ENCODE measurements around the gene EZH1. TPM values are rescaled to one million over a fixed set of nuclear protein-coding genes. Genes with fewer than 3 reads are reported as not detected.

The EZH1 gene
- total and polyA plus RNA-seq, 10 of the 15 experiments (the other 5 are each of a cell fraction or from before 2014, with no cell fraction given), result 6.1 to 43.3 (median 16.8) TPM

DNA sequence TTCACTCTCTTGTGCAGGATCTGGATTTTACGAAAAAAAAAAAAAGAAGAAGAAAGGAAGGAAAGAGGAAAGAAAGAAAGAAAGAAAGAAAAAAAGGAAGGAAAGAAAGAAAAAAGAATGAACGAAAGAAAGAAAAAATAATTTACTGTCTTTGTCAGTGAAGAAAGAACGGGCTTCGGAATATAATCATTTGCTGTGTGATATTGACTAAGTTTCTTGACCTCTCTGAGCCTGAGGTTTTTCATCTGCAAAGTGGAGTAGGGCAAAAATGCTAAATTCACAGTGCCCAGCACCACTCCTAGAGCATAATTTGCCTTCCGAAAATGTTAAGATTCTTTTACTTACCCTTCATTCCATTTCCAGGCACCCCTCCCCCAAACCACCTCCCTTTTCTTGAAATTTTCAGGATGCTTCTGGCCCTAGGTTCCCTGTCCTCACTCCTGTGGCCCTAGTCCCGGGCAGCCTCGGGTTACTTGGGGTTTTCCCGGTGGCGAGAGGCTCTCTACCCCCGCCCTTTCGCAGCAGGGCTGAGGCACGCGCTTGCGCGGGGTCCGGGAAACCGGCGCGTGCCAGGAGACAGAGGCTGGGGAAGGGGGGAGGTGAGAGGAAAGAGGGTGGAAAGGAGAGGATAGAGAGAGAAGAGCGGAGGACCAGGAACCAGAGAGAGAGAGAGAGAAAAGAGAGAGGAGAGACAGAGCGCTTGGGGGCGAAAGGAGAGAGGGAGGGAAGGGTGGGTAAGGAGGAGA lies 62.7 kb downstream of the EZH1 start, which contains the start of gene CNTNAP1 (continued):
- TF ChIP-seq, protein P1, sequence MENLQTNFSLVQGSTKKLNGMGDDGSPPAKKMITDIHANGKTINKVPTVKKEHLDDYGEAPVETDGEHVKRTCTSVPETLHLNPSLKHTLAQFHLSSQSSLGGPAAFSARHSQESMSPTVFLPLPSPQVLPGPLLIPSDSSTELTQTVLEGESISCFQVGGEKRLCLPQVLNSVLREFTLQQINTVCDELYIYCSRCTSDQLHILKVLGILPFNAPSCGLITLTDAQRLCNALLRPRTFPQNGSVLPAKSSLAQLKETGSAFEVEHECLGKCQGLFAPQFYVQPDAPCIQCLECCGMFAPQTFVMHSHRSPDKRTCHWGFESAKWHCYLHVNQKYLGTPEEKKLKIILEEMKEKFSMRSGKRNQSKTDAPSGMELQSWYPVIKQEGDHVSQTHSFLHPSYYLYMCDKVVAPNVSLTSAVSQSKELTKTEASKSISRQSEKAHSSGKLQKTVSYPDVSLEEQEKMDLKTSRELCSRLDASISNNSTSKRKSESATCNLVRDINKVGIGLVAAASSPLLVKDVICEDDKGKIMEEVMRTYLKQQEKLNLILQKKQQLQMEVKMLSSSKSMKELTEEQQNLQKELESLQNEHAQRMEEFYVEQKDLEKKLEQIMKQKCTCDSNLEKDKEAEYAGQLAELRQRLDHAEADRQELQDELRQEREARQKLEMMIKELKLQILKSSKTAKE (IDR thresholded peaks at IDR 0.05; ENCODE audit: low read depth, poor library complexity, severe bottlenecking), result peak; percentile 75
- TF ChIP-seq, protein P2, sequence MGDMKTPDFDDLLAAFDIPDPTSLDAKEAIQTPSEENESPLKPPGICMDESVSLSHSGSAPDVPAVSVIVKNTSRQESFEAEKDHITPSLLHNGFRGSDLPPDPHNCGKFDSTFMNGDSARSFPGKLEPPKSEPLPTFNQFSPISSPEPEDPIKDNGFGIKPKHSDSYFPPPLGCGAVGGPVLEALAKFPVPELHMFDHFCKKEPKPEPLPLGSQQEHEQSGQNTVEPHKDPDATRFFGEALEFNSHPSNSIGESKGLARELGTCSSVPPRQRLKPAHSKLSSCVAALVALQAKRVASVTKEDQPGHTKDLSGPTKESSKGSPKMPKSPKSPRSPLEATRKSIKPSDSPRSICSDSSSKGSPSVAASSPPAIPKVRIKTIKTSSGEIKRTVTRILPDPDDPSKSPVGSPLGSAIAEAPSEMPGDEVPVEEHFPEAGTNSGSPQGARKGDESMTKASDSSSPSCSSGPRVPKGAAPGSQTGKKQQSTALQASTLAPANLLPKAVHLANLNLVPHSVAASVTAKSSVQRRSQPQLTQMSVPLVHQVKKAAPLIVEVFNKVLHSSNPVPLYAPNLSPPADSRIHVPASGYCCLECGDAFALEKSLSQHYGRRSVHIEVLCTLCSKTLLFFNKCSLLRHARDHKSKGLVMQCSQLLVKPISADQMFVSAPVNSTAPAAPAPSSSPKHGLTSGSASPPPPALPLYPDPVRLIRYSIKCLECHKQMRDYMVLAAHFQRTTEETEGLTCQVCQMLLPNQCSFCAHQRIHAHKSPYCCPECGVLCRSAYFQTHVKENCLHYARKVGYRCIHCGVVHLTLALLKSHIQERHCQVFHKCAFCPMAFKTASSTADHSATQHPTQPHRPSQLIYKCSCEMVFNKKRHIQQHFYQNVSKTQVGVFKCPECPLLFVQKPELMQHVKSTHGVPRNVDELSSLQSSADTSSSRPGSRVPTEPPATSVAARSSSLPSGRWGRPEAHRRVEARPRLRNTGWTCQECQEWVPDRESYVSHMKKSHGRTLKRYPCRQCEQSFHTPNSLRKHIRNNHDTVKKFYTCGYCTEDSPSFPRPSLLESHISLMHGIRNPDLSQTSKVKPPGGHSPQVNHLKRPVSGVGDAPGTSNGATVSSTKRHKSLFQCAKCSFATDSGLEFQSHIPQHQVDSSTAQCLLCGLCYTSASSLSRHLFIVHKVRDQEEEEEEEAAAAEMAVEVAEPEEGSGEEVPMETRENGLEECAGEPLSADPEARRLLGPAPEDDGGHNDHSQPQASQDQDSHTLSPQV (IDR thresholded peaks at IDR 0.05), result no peak
- TF ChIP-seq BHLHE40 (IDR thresholded peaks at IDR 0.05; ENCODE audit: borderline replicate concordance in 1 of 2, low read depth in 2 of 2, low read length in 1 of 2), result peak; percentile 90 to 93
- peak; percentile 66 for TF ChIP-seq IKZF1 (conservative IDR thresholded peaks at IDR 0.05)
- peak; percentile 60 for TF ChIP-seq EED (IDR thresholded peaks at IDR 0.05; ENCODE audit: low read depth)
- TF ChIP-seq RELA (IDR thresholded peaks at IDR 0.05; ENCODE audit: borderline replicate concordance, partially characterized antibody), result peak; percentile 64
- peak; percentile 20; the same call in 1 of the 2 replicates for TF ChIP-seq NBN (IDR thresholded peaks at IDR 0.05)
- no peak for TF ChIP-seq SREBF2 (IDR thresholded peaks at IDR 0.05; ENCODE audit: low read length)
- TF ChIP-seq EGR1 (IDR thresholded peaks at IDR 0.05; ENCODE audit: borderline replicate concordance in 1 of 2, low read depth in 2 of 2, low read length in 2 of 2), result peak in 1 of 2 experiments; percentile 4; a peak in 1 of 3 replicates
- 0 out of 2 replicates have a peak, but pooled peaks have one; percentile 14 for TF ChIP-seq GATAD2B (conservative IDR thresholded peaks at IDR 0.05; ENCODE audit: low read depth)
- no peak for TF ChIP-seq TCF3 (IDR thresholded peaks at IDR 0.05; ENCODE audit: borderline replicate concordance, insufficient read depth, low read depth, low read length)
- peak; percentile 94 for TF ChIP-seq HDGF (IDR thresholded peaks at IDR 0.05)
- 0 out of 2 replicates have a peak, but pooled peaks have one; percentile 22 for TF ChIP-seq ATF7 (IDR thresholded peaks at IDR 0.05; ENCODE audit: low read depth)
- 0 out of 4 replicates have a peak, but pooled peaks of 1 of the 2 experiments have one; percentile 7 for TF ChIP-seq ETV6 (conservative IDR thresholded peaks at IDR 0.05 in 1 of 2, IDR thresholded peaks at IDR 0.05 in 1 of 2; ENCODE audit: borderline replicate concordance in 1 of 2, low read depth in 1 of 2)

Data from GM12878 (cell line).